ENCODE data around the gene LAMA2. TPM values are rescaled to one million over a fixed set of nuclear protein-coding genes. Genes with fewer than 3 reads are reported as not detected.

LAMA2 gene
- total and polyA plus RNA-seq, 2 of the 13 experiments (the other 11 are each of a cell fraction or from before 2014, with no cell fraction given) = 0.11 to 0.28 TPM

- 0 out of 2 replicates have a peak, but pooled peaks cover 5% of the 10 kb centered on the region for H3K4me1 ChIP-seq (ENCODE audit: insufficient read depth, low read length)
- no peaks in the 10 kb centered on the region for H4K20me1 ChIP-seq (ENCODE audit: insufficient read depth, low read length)
- 14% methylated on average over 3 of the region's 3 CpGs for WGBS (ENCODE audit: low lambda C conversion rate)
- ChIA-PET CTCF (ENCODE audit: low intra/inter-chr PET ratio, low total read pairs) (no interaction called here), POLR2A (no interaction called here)
- H3K36me3 ChIP-seq (replicated peaks in 1 of 2; ENCODE audit: control insufficient read depth in 1 of 2, insufficient read depth in 2 of 2, low read length in 2 of 2) = no peaks in the 10 kb centered on the region
- intact Hi-C loops (cut with micrococcal nuclease; ENCODE audit: unreplicated experiment) = no loop called here
- TF ChIP-seq ZNF644 (CRISPR knock-in tag; IDR thresholded peaks at IDR 0.05; ENCODE audit: low read depth) (peak; percentile 32; the same call in 1 of the 2 replicates), HNF4A (CRISPR knock-in tag; IDR thresholded peaks at IDR 0.05) (peak; percentile 34; the same call in 1 of the 2 replicates), ATF6 (CRISPR knock-in tag; conservative IDR thresholded peaks at IDR 0.05) (no peak), BRCA1 (CRISPR knock-in tag; IDR thresholded peaks at IDR 0.05) (no peak), HNF4G (IDR thresholded peaks at IDR 0.05; ENCODE audit: borderline replicate concordance, low read depth, low read length) (0 out of 2 replicates have a peak, but pooled peaks have one; percentile 28), HNF4G (CRISPR knock-in tag; IDR thresholded peaks at IDR 0.05; ENCODE audit: borderline replicate concordance, low read depth) (no peak)
- H3K27me3 ChIP-seq (ENCODE audit: control insufficient read depth in 1 of 2, insufficient read depth in 2 of 2, low read length in 2 of 2) = no peaks in the 10 kb centered on the region
- no peak overlapping the region for H2AFZ ChIP-seq (ENCODE audit: low read length)
- ATAC-seq (peak; percentile 92), DNase-seq (ENCODE audit: low spot score) (peak; percentile 10), FAIRE-seq (no peak)
- H3K4me3 ChIP-seq (replicated peaks in 1 of 3; ENCODE audit: insufficient read depth in 1 of 3, low read depth in 2 of 3, low read length in 3 of 3) = no peak overlapping the region
- no peak overlapping the region for H3K4me2 ChIP-seq (ENCODE audit: low read depth, low read length)
- no peaks in the 10 kb centered on the region for H3K9me3 ChIP-seq (ENCODE audit: low read length)
- H3K27ac ChIP-seq (ENCODE audit: extremely low read length, insufficient read depth, low read length) = no peak overlapping the region
- H3K9ac ChIP-seq (ENCODE audit: insufficient read depth, low read depth, low read length) = no peak overlapping the region
- no peaks in the 10 kb centered on the region for H3K79me2 ChIP-seq (ENCODE audit: insufficient read depth, low read length)
- no TSS peak for BruUV-seq (replicated peaks)
- in situ Hi-C loops (cut with HindIII; ENCODE audit: extremely low pct_ligation_motif_present, low pct_unique_long_range_greater_than_20kb) = no loop called here
These were observed 107.4 kb downstream of the LAMA2 start for GRCh38 chr6:128990360-128990759.

DNA sequence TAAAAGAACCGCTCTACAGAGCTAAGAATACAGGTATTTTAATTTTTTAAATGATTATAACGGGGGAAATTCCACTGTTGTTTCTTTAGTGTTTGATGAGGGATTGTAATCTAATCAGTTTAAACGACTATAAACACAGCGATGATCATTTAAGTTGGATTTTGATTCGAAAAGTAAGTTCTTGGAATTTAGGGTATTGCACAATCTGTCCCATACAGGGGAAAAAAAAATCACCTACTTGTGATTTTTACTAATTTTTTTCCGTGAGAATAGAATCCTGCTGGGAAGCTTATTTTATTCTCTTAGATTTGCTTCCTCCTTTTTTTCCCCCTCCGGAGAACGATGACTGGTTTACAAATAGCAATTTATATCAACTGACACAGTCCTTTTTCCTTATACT is 108.0 kb downstream of the LAMA2 start:
- H3K9ac ChIP-seq (ENCODE audit: insufficient read depth, low read depth, low read length) = no peak overlapping the region
- ChIA-PET POLR2A (no interaction called here), CTCF (ENCODE audit: low intra/inter-chr PET ratio, low total read pairs) (no interaction called here)
- no TSS peak for BruUV-seq (replicated peaks)
- no peaks in the 10 kb centered on the region for H4K20me1 ChIP-seq (ENCODE audit: insufficient read depth, low read length)
- H3K4me2 ChIP-seq (ENCODE audit: low read depth, low read length) = no peak overlapping the region
- no peak overlapping the region for H3K4me3 ChIP-seq (replicated peaks in 1 of 3; ENCODE audit: insufficient read depth in 1 of 3, low read depth in 2 of 3, low read length in 3 of 3)
- no peaks in the 10 kb centered on the region for H3K9me3 ChIP-seq (ENCODE audit: low read length)
- no peak overlapping the region for H2AFZ ChIP-seq (ENCODE audit: low read length)
- H3K4me1 ChIP-seq (ENCODE audit: insufficient read depth, low read length) = 0 out of 2 replicates have a peak, but pooled peaks cover 5% of the 10 kb centered on the region
- in situ Hi-C loops (cut with HindIII; ENCODE audit: extremely low pct_ligation_motif_present, low pct_unique_long_range_greater_than_20kb) (no loop called here), intact Hi-C loops (cut with micrococcal nuclease; ENCODE audit: unreplicated experiment) (no loop called here)
- no peaks in the 10 kb centered on the region for H3K27me3 ChIP-seq (ENCODE audit: control insufficient read depth in 1 of 2, insufficient read depth in 2 of 2, low read length in 2 of 2)
- DNase-seq (ENCODE audit: low spot score) (no peak), ATAC-seq (no peak), FAIRE-seq (no peak)
- no peaks in the 10 kb centered on the region for H3K79me2 ChIP-seq (ENCODE audit: insufficient read depth, low read length)
- no peaks in the 10 kb centered on the region for H3K36me3 ChIP-seq (replicated peaks in 1 of 2; ENCODE audit: control insufficient read depth in 1 of 2, insufficient read depth in 2 of 2, low read length in 2 of 2)
- WGBS (ENCODE audit: low lambda C conversion rate) = 26% methylated on average over 8 of the region's 8 CpGs
- TF ChIP-seq CEBPB (IDR thresholded peaks at IDR 0.05; ENCODE audit: borderline replicate concordance, low read depth, low read length) (peak; percentile 73), RNF2 (conservative IDR thresholded peaks at IDR 0.05; ENCODE audit: low read depth) (no peak)
- H3K27ac ChIP-seq (ENCODE audit: extremely low read length, insufficient read depth, low read length) = no peak overlapping the region

All from HepG2 (cell line).